Astrocyte of the spinal cord (primary cell): ENCODE data around the gene PKD2L1.
"Not testable (repeated sequence)": the region's sequence is repeated elsewhere in the genome, so short reads cannot be mapped to it uniquely, and the experiment has no call there.

Source experiments
- DNase-seq: peaks from one replicate; pipeline ENCODE4 v3.0.0; 2011; ENCODE audit warnings: low read depth, low spot score
- H3K4me3 ChIP-seq: 2 replicates; pipeline ENCODE4 v1.5.1; 2011; ENCODE audit warnings: low read depth, mild to moderate bottlenecking, low read length, moderate library complexity
- in situ Hi-C: cut with HindIII; loops from 2 replicates; pipeline ENCODE4 v1.10.0; 2017; ENCODE audit warnings: low sequenced_read_pairs
- TF ChIP-seq, protein P1 (sequence below): IDR thresholded peaks from 2 replicates; pipeline ENCODE4 v1.5.1; 2012; ENCODE audit warnings: low read depth, mild to moderate bottlenecking, low read length, inconsistent platforms

Gene PKD2L1

DNA sequence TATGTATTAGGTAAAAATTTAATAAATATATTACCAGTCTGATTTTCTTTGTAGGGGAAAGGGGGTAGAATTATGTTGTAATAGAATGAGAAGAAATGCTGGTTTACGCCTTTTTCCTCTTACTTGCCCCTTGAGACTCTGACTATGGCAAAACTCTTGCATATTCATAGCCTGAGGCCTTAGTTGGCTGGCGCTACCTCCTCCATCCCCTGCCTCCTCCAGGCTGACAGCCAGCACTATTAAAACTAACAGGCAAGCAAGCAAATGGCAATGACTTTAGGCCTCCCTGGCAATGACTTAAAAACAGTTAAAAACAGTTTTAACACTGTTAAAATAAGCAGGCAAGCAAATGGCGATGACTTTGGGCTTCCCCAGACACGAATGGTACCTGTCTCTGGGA is 14.4 kb downstream of the PKD2L1 start:
- no peak for DNase-seq

DNA sequence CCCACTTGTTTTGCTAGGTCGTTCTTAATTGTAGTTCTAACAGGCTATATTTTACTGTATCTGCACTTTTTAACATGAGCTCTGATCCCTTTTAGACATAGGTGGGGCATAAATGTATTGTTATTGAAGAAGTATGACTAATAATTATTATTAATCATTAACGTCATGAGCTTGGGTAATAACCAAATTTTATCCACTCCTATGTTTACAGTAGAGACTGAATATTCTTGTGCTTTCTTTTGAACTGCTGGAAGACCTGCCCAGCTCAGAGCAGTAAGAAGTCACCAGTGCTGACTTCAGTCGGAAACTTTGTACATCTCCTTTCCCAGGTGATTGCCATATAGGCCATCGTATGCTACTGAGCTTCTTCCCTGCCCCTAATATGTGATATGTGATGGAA is 18.7 kb downstream of the PKD2L1 start:
- in situ Hi-C loops, result no loop called here
- TF ChIP-seq, protein P1, sequence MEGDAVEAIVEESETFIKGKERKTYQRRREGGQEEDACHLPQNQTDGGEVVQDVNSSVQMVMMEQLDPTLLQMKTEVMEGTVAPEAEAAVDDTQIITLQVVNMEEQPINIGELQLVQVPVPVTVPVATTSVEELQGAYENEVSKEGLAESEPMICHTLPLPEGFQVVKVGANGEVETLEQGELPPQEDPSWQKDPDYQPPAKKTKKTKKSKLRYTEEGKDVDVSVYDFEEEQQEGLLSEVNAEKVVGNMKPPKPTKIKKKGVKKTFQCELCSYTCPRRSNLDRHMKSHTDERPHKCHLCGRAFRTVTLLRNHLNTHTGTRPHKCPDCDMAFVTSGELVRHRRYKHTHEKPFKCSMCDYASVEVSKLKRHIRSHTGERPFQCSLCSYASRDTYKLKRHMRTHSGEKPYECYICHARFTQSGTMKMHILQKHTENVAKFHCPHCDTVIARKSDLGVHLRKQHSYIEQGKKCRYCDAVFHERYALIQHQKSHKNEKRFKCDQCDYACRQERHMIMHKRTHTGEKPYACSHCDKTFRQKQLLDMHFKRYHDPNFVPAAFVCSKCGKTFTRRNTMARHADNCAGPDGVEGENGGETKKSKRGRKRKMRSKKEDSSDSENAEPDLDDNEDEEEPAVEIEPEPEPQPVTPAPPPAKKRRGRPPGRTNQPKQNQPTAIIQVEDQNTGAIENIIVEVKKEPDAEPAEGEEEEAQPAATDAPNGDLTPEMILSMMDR, result no peak
- DNase-seq, result no peak
- no peak overlapping the region for H3K4me3 ChIP-seq

More for the DNA sequence above, 14.4 kb downstream of the PKD2L1 start:
- in situ Hi-C loops, result no loop called here
- no peak overlapping the region for H3K4me3 ChIP-seq
- TF ChIP-seq, protein P1, result no peak

DNA sequence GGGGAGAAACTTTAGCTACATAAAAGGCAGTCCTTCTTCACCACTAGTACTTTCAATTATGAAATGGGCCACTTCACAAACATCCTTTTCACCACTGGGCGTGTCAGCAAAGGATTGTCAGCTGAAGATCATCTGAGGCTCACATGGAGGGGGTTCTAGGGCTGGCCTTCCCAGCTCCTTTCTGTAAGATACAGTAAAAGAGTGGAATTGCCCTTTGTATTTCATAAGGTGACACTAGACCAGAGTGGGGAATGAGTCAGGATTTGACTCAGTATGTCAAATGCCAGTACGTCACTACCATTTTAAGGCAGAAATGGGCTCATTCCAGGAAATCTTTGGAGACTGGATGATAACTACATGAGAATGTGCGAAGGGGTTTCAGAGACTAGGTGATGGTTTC is 22.3 kb downstream of the PKD2L1 start:
- H3K4me3 ChIP-seq, result no peak overlapping the region
- in situ Hi-C loops, result no loop called here
- TF ChIP-seq, protein P1, result no peak
- no peak for DNase-seq

DNA sequence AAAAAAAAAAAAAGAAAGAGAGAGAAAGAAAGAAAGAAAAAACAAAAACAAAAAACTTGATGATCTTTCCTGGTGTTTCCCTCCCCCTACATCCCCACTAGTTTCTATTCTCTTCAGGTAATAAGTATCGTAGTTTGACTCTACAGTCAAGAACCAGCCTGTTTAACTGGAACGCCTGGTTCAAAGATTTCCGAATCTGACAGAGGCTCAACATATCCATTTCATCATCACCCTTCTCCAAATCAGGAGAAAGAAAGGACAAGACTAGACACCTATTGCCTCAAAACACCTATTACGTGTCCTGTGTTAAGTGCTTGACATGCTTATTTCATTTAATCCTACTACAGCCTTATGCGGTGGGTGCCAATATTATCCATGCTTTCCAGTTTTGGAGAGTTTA is 23.2 kb downstream of the PKD2L1 start:
- no peak for DNase-seq
- TF ChIP-seq, protein P1, result no peak
- in situ Hi-C loops, result no loop called here
- no peak overlapping the region for H3K4me3 ChIP-seq

DNA sequence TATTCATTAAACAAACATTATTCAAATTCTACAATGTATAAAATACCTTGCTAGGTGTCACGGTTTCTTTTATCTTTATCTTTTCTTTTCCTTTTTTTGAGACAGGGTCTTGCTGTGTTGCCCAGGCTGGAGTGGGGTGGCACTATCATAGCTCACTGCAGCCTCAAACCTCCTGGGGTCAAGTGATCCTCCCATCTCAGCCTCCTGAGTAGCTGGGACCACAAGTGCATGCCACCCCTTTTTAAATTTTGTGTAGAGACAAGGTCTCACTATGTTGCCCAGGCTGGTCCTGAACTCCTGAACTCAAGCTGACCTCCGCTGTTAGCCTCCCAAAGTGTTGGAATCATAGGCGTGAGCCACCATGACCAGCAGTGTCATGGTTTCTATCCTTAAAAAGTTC is 25.6 kb downstream of the PKD2L1 start:
- TF ChIP-seq, protein P1, result no peak
- H3K4me3 ChIP-seq, result no peak overlapping the region
- in situ Hi-C loops, result no loop called here
- no peak for DNase-seq

DNA sequence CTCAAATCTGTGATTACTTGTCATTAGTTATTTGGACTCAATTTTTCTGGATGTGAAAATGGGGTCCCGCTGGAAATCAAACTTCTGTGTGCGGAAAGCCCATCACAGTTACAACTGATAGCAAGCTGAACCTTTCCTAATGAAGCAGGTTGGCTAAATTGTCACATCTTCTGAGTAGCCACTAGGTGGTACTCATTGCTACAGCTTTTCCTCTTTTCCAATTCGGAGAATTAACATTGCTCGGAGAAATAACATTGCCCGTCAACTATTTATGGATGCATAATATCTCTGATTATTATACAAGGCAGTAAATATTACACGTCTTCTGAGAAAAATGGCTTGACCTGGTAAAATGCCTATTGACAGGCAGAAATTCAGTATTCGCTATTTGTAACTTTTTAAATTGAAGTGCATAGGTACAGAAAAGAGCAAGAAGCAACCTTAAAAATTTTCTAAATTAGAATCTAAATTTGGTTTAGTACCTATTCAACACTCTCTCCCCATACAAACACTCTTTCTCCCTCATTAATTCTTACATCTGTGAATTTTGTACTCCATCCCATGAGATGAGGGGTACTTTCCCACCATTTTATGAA is 26.2 kb downstream of the PKD2L1 start:
- in situ Hi-C loops, result no loop called here
- DNase-seq, result peak; percentile 35
- TF ChIP-seq, protein P1, result peak; percentile 76
- no peak overlapping the region for H3K4me3 ChIP-seq

DNA sequence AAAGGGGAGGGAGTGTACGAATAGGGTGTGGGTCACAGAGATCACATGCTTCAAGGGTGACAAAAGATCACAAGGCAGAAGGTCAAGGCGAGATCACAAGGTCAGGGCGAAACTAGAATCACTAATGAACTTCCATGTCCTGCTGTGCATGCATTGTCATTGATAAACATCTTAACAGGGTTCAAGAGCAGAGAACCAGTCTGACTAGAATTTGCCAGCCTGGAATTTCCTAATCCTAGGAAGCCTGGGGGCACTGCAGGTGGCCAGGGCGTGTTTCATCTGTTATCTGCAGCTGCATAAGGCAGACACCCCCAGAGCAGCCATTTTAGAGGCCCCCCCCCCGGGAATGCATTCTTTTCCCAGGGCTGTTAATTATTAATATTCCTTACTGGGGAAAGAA is 28.9 kb downstream of the PKD2L1 start:
- H3K4me3 ChIP-seq, DNase-seq, in situ Hi-C loops: not testable (repeated sequence)
